HG03457 (cell line): Measurements from ENCODE around the gene SLC27A4.

Source experiments
- ATAC-seq: cut with Tn5 transposase; IDR thresholded peaks from one replicate; pipeline ENCODE4 v1.9.1; 2021; ENCODE audit warnings: moderate number of reproducible peaks; ENCODE audit not compliant: unreplicated experiment

The SLC27A4 gene

DNA sequence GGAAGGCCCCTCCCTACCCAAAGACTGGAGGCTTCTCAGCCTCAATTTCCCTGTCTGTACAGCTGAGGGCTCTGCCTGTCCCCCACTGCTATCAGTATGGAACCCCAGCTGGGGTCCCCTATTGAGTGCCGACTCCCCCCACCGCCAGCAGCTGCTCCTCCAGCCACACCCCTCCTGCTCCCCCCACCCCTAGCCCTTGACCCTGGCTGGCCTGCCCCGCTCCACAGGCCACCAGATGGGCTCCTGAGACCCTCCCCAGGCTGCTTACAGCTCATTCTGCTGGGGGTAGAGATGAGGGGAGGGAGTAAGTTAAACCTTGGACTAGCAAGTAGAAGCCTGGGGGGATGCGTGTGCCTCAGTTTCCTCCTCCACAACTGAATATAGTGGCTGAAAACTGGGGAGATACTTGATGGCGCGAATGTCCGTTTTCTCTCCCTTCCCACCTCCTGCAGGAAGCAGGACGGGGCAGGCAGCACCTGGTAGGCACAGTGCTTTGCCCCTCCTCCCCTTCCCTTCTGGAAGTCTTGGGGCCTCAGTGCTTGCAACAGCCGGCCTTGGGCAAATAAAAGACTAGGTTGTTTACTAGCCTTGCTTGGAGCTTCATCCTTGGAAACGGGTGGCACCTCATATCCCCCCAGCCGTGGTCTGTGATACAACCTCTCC lies 50.0 kb downstream of the SLC27A4 start:
- ATAC-seq: no peak

DNA sequence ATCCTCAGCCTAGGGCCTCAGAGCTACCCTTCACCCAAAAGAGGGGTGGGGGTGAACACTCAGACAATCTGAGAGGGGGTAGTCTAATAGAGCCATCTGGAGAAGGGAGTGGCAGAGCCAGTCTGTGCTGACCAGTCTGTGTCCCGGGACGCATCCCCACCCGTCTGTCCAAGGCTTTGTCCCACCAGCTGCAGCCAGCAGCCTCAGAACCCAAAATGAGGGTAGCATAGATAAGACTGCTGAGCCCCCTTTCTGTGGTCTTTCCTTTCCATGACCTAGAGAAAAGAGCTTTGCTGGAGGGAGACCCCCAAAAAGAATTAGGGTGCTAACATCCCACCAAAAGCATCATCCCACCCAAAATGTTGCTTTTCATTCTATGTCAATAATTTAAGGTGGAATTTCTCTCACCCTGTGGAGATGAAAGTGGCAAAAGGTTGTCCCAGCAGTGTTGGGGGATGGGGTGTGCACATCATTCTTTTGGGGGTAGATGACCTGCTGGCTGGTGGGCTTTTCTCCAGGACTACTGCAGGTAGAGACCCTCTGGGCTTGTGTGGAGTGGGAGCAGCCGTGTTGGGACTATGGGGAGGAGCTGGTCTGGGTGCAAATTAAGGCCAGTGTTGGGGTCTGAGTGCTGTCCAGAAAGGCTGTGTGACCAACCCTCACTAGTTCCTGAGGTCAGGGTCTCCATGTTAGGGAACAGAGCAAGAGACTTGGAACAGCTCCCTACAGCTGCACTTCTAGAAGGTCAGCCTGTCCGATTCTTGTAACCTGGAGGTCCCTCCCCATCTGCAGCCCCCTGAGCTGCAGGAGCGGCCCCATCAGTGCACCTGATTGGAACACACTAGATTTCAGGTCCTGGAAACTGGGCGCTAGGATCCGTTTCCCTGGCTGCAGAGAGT lies 50.7 kb downstream of the SLC27A4 start:
- no peak for ATAC-seq

DNA sequence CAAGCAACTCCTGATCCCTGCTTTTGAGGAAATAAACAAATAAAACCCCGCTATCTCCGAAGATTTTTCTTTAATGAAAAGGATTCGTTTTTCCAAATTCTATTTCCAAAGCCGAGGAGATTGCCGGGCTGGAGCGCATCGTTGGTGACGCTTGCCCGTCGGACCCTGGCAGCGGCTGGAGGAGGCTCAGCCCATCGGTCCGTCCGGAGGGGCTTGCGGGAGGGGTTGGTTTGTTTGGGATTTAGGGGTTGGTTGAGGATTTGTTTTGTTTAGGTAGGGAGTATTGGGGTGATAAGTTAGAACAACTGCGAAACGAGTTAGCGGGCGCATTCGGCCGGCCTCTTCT lies 51.6 kb downstream of the SLC27A4 start:
- ATAC-seq: no peak

DNA sequence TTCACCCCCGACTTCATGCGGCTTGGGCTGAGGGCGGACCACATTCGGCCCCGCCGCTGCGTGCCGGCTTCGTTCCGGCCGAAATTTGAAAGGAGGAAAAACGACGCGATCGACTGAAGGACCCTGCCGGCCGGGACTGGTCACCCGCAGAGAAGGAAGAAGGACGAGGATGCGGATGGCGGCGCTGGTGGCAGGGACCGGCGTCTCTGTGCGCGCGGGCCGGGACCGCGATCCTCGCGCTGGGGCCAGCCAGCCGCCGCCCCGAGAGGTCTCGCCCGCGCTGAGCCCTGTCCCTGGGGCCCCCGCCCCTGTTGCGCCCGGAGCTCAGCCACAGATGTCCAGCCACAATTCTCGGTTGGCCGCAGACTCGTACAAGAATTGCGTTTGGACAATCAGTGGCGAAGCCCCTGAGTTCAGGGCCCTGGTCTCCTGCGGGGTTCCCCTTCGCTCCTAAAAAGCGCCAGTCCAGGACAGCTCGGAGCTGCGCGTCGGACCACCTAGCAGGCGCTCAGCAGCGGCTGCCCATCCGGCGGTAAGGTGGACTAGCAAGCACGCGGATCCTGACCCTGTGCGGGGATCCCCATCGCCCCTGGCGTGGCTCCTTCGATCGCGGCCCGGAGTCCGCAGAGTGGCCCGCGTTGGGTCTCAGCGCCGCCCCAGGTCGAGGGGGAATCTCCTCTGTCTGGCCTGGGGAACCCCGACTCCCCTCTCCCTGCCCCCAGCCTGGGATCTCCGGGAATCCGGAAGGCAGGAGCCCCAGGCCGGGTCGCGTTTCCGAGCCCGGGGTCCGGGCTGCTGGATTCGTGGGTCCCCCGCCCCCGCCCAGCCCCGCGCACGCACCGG lies 52.2 kb downstream of the SLC27A4 start:
- no peak for ATAC-seq

DNA sequence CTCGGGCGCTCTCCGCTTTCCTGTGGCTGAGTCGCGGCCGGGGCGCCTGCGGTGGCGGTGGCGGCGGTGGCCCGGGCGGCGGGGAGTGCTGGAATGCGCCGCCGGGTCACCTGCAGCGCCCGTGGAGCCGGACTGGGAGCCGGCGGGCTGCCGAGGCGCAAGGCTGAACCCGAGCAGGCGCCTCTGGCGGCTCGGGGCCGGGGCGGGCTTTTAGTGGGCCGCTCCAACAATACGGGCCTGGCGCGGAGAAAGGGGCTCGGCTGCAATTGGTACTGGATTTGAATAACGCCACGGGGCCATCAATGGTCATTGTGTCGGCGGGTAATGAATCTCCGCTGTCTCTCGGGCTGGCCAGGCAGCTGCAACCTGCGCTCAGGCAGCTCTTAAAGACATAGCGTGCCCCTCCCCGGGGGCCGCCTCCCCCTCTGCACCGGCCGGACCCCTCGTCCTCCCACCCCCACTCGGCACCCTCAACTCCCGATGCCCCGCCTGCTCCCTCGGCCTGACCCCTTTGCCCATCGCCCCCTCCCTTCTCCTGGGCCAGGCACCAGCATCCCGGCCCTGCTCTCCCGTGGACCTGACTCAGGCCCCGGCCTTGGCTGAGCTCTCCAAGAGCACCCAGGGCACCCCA lies 52.9 kb downstream of the SLC27A4 start:
- no peak for ATAC-seq

DNA sequence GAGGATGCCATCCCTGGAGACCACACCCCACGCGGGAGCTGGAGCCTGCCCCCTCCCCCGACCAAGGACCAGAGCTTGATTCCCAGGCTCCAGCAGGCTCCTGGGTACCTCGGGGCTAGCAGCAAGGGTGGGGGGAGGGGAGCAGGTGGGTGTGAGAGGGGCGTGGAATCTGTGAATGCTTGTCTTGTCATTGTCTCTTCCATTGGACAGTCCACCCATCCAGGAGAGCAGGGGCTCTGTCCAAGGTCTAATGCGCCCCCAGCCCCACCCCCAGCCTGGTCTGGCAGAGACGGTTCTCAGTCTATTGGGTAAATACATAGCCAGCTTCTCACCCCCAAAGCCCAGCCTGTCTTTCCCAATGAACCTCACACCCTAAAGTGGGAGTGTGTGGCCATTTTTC lies 53.6 kb downstream of the SLC27A4 start:
- no peak for ATAC-seq

DNA sequence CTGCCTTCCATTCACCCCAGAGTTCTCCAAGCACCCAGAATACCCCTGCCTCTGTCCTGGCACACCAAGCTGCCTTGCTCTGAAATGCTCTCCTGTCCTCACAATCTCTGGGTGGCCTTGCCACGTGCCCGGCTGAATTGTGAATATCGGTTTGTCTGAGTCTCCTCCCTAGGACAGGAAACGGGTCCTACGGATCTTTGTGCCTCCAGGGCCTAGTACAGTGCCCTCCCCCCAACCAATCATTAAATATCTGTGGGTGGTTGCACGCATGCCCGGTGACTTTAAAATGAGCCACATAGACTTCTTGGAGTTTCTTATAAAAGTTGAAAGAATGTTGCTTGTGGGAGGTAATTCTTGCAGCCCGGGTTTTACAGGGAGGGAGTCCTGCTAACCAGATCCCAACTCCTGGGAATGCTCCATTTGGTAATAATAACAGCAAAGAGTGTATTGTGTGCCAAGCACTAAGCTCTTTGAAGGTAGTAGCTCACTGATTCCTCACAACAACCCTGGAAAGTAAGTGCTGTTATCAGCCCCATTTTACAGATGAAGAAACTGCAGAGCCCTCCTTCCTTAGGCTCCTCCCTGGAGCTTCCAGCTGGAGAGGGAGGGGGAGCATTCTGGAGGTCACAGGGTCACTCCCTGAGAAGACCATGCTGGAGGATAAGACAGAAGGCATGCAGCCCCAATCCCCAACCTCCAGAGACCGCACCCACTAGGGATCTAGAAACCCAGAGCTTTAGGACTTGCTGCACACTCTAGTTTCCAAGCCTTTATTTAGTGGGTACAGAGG lies 54.2 kb downstream of the SLC27A4 start:
- ATAC-seq: no peak

DNA sequence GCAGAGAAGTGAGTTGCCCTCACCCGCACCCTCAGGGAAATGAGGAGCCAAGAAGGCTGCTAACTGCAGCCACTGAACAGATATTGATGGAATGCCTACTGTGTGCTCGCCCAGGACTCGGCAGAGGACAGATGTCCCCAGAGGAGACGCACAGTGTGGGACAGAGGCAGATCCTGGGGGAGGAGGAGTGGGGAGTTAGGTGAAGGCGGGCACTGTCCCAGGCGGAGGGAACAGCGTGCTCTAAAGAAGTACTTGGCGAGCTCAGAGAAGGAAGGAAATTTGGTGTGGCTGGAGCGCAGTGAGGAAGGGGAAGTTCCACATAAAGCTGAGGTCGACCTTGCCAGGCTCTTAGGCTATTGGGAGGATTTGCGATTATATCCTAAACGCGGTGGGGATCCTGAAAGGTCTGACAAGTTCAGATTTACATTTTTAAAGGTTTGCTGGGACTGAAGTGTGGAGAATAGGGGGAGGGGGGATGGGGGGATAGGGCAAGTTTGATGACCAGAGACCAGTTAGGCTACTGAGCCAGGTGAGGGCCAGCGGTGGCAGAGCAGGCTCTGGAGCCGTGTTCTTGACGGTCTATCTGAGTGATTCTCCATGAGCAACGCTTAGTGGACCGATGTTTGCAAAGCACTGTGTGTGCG lies 56.8 kb downstream of the SLC27A4 start:
- no peak for ATAC-seq

DNA sequence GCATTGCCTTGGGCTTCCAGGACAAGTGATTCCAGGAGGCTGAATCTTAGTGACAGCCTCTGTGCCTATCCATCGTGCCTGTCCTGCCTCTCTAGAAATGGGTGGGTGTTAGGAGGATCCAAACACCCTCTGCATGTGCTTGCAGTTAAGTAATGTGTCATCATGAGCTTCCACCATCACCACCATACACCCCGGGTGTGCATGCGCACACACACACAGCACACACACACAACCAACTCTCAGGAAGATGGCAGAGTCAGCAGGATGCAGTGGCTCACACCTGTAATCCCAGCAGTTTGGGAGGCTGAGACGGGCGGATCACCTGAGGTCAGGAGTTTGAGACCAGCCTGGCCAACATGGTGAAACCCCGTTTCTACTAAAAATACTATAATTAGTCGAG lies 57.5 kb downstream of the SLC27A4 start:
- ATAC-seq: no peak

DNA sequence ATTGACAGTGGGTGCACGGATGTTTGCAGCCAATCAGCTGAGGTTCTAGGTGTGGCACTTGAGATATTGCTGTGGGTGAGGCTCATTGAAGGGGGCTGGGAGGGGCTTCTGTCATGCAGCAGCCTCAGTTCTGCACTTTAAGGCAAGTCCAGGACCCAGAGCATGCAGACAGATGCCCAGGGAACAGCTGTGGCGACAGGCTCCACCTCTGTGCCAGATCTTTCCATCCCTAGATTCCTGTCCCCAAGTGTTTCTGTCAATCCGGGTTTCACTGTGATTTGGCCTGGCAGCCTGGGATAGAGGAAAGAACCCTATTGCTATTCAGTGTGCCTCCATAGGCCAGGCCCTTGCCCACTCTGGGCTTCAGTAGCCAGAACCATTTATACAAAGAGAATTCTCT lies 59.5 kb downstream of the SLC27A4 start:
- ATAC-seq: no peak

DNA sequence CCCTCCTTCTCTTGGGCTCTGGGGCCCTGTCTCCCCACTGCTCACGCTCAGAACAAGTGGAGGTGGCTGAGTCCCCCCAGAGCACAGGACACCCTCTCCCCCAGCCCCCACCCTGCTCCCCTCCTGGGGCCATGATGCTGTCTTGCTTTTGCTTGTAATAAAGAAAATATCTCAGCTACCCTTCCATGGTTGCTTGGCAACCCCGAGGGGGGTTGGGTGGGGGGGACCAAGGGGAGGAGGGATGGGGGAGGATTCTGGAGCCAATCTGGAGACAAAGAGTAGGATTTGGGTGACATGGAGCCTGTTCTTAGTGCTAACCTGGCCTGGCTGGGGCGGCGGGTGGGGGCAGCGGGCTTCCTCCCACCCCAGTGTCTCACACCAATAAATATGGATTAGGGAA lies 64.2 kb downstream of the SLC27A4 start:
- ATAC-seq: no peak

DNA sequence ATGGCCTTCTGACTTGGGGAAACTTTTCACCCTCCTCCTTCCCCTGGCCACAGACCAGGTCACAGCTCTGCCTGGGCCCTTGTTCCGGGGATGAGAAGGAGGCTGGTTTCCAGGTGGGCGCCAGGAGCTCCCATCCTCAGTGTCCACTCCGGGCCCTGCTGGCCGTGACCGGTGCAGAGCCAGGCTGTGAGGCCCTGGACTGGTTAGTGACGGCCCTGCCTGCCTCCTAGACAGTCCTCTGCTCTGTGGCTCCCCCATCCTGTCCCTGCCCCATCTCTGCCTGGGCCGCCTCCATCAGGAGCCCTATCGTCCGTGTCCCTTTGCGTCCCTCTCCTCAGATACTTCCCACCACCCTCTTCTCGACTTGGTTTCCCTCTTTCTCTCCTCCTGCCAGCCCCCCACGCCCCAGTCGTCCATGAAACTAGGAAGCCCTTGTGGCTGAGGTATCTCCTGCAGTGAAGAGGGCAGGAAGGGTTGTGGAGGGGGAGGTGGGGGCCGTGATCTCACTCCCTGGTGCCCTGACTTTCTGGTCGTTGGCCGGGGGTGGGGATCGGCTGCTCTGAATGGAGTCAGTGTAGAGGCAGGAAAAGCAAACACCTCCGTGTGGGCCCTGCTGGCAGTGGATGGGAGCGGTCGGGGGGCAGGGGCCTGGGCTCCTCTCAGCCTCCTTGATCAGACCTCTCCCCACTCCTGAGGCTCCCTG lies 64.9 kb downstream of the SLC27A4 start:
- ATAC-seq: no peak

DNA sequence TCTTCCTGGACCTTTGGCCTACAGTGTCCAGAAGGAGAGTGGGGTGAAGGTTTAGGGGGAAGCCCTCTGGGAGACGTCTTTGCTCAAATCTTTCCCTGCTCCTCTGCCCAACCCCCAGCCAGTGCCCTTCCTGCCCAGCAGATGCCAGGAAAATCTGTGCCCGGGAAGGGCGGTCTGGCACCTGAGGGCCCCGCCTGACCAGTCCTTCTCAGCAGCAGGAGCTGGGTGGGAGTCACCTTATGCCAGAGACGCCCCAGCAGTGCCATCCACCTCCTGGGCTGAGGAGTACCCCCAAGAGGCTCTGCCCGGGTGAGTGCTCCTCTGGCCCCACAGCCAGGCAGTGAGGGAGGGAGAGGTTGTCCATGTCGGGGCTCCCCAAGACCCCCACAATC lies 65.4 kb downstream of the SLC27A4 start:
- no peak for ATAC-seq

DNA sequence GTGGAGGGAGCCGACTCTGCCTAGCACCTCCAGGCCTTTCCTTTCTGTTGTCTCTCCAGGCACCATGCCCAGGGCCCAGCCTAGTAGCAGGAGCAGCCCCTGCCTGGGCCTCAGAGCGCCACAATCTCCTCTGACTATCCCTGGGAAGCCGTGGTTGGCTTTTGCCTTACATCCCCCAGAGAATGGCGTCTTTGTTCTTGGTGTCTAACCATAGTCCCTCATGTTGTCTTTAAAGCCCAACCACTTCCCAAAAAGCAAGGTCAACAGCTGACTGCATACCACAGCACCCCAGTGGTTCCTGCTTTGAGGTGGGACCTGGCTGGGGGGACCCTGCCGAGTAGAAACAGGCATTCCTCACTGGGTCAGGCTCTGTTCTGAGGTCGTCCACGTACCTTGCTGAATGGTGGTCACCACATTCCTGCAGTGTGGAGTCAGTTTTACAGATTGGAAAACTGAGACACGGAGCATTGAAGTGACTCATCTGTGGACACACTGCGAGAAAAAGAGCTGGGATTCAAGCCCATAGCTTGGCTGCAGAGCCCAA lies 66.6 kb downstream of the SLC27A4 start:
- ATAC-seq: no peak

DNA sequence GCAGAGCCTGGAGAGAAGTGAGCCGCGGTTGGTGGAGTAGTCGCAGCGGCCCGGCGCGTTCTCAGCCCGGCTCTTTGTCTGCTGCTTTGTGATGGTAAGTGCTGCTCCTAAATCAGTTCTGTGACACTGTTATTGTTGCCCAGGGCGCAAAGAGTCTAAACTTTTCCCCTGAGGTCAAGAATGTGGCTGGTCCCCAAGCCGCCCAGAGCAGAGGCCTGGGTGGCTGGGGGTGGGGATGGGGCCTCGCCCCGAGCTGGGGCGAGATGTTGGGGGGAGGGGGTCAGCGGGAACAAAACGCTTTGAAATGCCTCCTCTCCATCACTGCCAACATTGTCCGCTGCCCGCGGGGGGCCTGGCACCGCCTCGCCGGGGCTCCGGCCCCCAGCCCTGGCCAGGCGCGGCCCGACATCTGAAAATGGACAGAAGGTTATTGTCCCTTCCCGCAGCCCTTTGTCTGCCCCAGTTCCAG lies 68.7 kb downstream of the SLC27A4 start:
- ATAC-seq: no peak

DNA sequence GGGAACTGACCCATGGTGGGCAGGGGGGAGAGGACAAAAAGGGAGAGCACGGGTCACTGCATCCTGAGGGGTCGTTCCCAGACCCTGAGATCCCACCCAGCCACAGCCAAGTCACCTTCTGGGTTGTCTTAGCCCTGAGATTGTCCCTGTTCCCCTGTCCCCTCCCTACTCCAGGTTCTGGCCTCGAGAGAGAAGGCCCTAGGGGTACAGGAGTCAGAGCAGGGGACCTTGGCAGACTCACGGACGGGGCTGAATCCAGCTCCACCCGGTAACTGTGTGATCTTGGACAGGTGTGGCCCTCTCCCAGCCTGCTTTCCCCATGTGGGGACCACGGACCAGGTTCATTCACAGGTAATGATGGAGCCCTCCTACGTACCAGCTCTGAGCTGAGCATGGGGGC lies 69.1 kb downstream of the SLC27A4 start:
- no peak for ATAC-seq

DNA sequence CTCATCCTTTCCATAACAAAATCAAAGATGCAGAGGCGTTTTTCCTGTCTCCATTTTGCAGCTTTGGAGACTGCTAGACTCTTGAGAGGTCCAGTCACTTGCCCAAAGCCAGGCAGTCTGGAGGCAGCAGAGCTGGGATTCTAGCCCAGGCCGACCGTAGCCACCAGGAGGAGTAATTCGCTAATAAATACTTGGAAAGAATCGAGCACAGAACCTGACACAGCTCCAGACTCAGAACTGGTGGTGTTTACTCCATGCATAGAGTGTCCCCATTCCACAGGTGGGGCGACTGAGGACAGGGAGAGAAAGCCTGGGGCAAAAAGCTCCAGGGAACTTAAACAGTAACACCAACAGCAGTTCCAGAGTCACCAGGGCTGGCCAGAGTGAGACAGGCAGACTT lies 69.7 kb downstream of the SLC27A4 start:
- ATAC-seq: no peak
